ENCODE data around the gene ARHGAP15.

ARHGAP15 gene

GRCh38 chr2:143529118-143529720, 400.0 kb downstream of the ARHGAP15 start:
- no peak for DNase-seq
- Histone ChIP-seq H3K79me2 (ENCODE audit: low read length) (no peaks in the 10 kb centered on the region), H3K4me3 (ENCODE audit: low read length) (no peak overlapping the region), H3K4me1 (ENCODE audit: low read length) (no peaks in the 10 kb centered on the region), H3K4me2 (ENCODE audit: low read depth, low read length) (no peak overlapping the region), H3K27me3 (replicated peaks; ENCODE audit: insufficient read depth, low read length) (no peaks in the 10 kb centered on the region), H3K36me3 (replicated peaks; ENCODE audit: insufficient read depth, low read length) (no peaks in the 10 kb centered on the region), H4K20me1 (ENCODE audit: insufficient read depth, low read length) (no peaks in the 10 kb centered on the region), H3F3A (ENCODE audit: insufficient read depth, low read length) (no peaks in the 10 kb centered on the region), H3K9me2 (replicated peaks; ENCODE audit: insufficient read depth, low read length) (no peaks in the 10 kb centered on the region), H3K27ac (ENCODE audit: low read length) (no peak overlapping the region), H3K9ac (ENCODE audit: low read length) (no peak overlapping the region), H3K9me3 (replicated peaks; ENCODE audit: insufficient read depth, low read length) (no peaks in the 10 kb centered on the region), H2AFZ (ENCODE audit: low read length) (no peak overlapping the region)
- no peak for TF ChIP-seq EZH2 (optimal IDR thresholded peaks at IDR 0.05; ENCODE audit: low read depth, low read length)
- no peak for TF ChIP-seq EZH2phosphoT487 (IDR thresholded peaks at IDR 0.05; ENCODE audit: low read length)

- Histone ChIP-seq H3K79me2 (ENCODE audit: low read length) (no peaks in the 10 kb centered on the region), H3K27me3 (replicated peaks; ENCODE audit: insufficient read depth, low read length) (no peaks in the 10 kb centered on the region), H3K4me3 (ENCODE audit: low read length) (no peak overlapping the region), H3K4me1 (ENCODE audit: low read length) (no peaks in the 10 kb centered on the region), H3K36me3 (replicated peaks; ENCODE audit: insufficient read depth, low read length) (no peaks in the 10 kb centered on the region), H3K27ac (ENCODE audit: low read length) (no peak overlapping the region), H3K4me2 (ENCODE audit: low read depth, low read length) (no peak overlapping the region), H2AFZ (ENCODE audit: low read length) (no peak overlapping the region), H3K9me2 (replicated peaks; ENCODE audit: insufficient read depth, low read length) (no peaks in the 10 kb centered on the region), H3K9ac (ENCODE audit: low read length) (no peak overlapping the region), H3K9me3 (replicated peaks; ENCODE audit: insufficient read depth, low read length) (no peaks in the 10 kb centered on the region), H3F3A (ENCODE audit: insufficient read depth, low read length) (no peaks in the 10 kb centered on the region), H4K20me1 (ENCODE audit: insufficient read depth, low read length) (no peaks in the 10 kb centered on the region)
- DNase-seq, result no peak
- TF ChIP-seq EZH2phosphoT487 (IDR thresholded peaks at IDR 0.05; ENCODE audit: low read length), result no peak
- no peak for TF ChIP-seq CTCF (IDR thresholded peaks at IDR 0.05; ENCODE audit: low read length)
- TF ChIP-seq EZH2 (optimal IDR thresholded peaks at IDR 0.05; ENCODE audit: low read depth, low read length), result no peak
These were observed 401.5 kb downstream of the ARHGAP15 start for GRCh38 chr2:143530758-143531157.

GRCh38 chr2:143532061-143532460, 402.8 kb downstream of the ARHGAP15 start:
- no peaks in the 10 kb centered on the region for H3K27me3 ChIP-seq (replicated peaks; ENCODE audit: insufficient read depth, low read length)
- no peaks in the 10 kb centered on the region for H3K4me1 ChIP-seq (ENCODE audit: low read length)
- H3K9me3 ChIP-seq (replicated peaks; ENCODE audit: insufficient read depth, low read length), result no peaks in the 10 kb centered on the region
- H3K4me2 ChIP-seq (ENCODE audit: low read depth, low read length), result no peak overlapping the region
- H3K9ac ChIP-seq (ENCODE audit: low read length), result no peak overlapping the region
- H3K79me2 ChIP-seq (ENCODE audit: low read length), result no peaks in the 10 kb centered on the region
- H4K20me1 ChIP-seq (ENCODE audit: insufficient read depth, low read length), result no peaks in the 10 kb centered on the region
- no peak overlapping the region for H2AFZ ChIP-seq (ENCODE audit: low read length)
- H3K36me3 ChIP-seq (replicated peaks; ENCODE audit: insufficient read depth, low read length), result no peaks in the 10 kb centered on the region
- no peak overlapping the region for H3K27ac ChIP-seq (ENCODE audit: low read length)
- no peak overlapping the region for H3K4me3 ChIP-seq (ENCODE audit: low read length)
- H3K9me2 ChIP-seq (replicated peaks; ENCODE audit: insufficient read depth, low read length), result no peaks in the 10 kb centered on the region
- no peak for TF ChIP-seq CTCF (IDR thresholded peaks at IDR 0.05; ENCODE audit: low read length)
- TF ChIP-seq EZH2 (optimal IDR thresholded peaks at IDR 0.05; ENCODE audit: low read depth, low read length), result no peak
- no peak for TF ChIP-seq EZH2phosphoT487 (IDR thresholded peaks at IDR 0.05; ENCODE audit: low read length)
- no peak for DNase-seq
- H3F3A ChIP-seq (ENCODE audit: insufficient read depth, low read length), result no peaks in the 10 kb centered on the region

GRCh38 chr2:143533846-143534245, 404.6 kb downstream of the ARHGAP15 start:
- H3K4me2 ChIP-seq (ENCODE audit: low read depth, low read length), result no peak overlapping the region
- no peak overlapping the region for H3K27ac ChIP-seq (ENCODE audit: low read length)
- H3K4me1 ChIP-seq (ENCODE audit: low read length), result no peaks in the 10 kb centered on the region
- no peaks in the 10 kb centered on the region for H4K20me1 ChIP-seq (ENCODE audit: insufficient read depth, low read length)
- H3F3A ChIP-seq (ENCODE audit: insufficient read depth, low read length), result no peaks in the 10 kb centered on the region
- no peaks in the 10 kb centered on the region for H3K9me2 ChIP-seq (replicated peaks; ENCODE audit: insufficient read depth, low read length)
- H3K9me3 ChIP-seq (replicated peaks; ENCODE audit: insufficient read depth, low read length), result no peaks in the 10 kb centered on the region
- H2AFZ ChIP-seq (ENCODE audit: low read length), result no peak overlapping the region
- no peaks in the 10 kb centered on the region for H3K36me3 ChIP-seq (replicated peaks; ENCODE audit: insufficient read depth, low read length)
- no peak overlapping the region for H3K4me3 ChIP-seq (ENCODE audit: low read length)
- no peak for DNase-seq
- no peak for TF ChIP-seq EZH2phosphoT487 (IDR thresholded peaks at IDR 0.05; ENCODE audit: low read length)
- TF ChIP-seq CTCF (IDR thresholded peaks at IDR 0.05; ENCODE audit: low read length), result no peak
- TF ChIP-seq EZH2 (optimal IDR thresholded peaks at IDR 0.05; ENCODE audit: low read depth, low read length), result no peak
- H3K79me2 ChIP-seq (ENCODE audit: low read length), result no peaks in the 10 kb centered on the region
- no peaks in the 10 kb centered on the region for H3K27me3 ChIP-seq (replicated peaks; ENCODE audit: insufficient read depth, low read length)
- no peak overlapping the region for H3K9ac ChIP-seq (ENCODE audit: low read length)

Data from MM.1S (cell line).